H7 (cell line): Measurements from ENCODE around the gene PDE1A. TPM values are rescaled to one million over a fixed set of nuclear protein-coding genes. Genes with fewer than 3 reads are reported as not detected.

ENCODE experiments used
- DNase-seq: peaks from one replicate; pipeline ENCODE4 v3.0.0; 2012
- H3K27me3 ChIP-seq: 2 replicates; pipeline ENCODE4 v1.6.0; 2011; ENCODE audit warnings: mild to moderate bottlenecking, low read length; ENCODE audit not compliant: control insufficient read depth, insufficient read depth
- H3K36me3 ChIP-seq: replicated peaks from 2 replicates; pipeline ENCODE4 v1.5.1; 2011; ENCODE audit warnings: low read length; ENCODE audit not compliant: control insufficient read depth, insufficient read depth
- H3K4me3 ChIP-seq: 2 replicates; pipeline ENCODE4 v1.5.1; 2011; ENCODE audit warnings: low read depth, mild to moderate bottlenecking, control low read depth, low read length, moderate library complexity; ENCODE audit not compliant: insufficient read depth
- total RNA-seq: library from RNA; depleted of rRNA; stranded (reverse); fragments of >200 nt; shearing (Covaris generic); gene quantifications from 2 replicates; pipeline ENCODE4 v1.2.3, GENCODE V29; 2014; rRNA removed

The PDE1A gene
- total RNA-seq: 0.10 TPM in 1 of 2 replicates, not detected in the other

GRCh38 chr2:182426918-182427240, at the start of gene PDE1A:
PDE1A (minus strand) TSS chr2:182427036.
- H3K27me3 ChIP-seq: no peaks in the 10 kb centered on the region
- DNase-seq: no peak
- H3K4me3 ChIP-seq: no peak within 1 kb of the TSS
- no peaks in the 10 kb centered on the region for H3K36me3 ChIP-seq

- no peaks in the 10 kb centered on the region for H3K36me3 ChIP-seq
- DNase-seq: no peak
- H3K27me3 ChIP-seq: no peaks in the 10 kb centered on the region
- no peak overlapping the region for H3K4me3 ChIP-seq
Measured at GRCh38 chr2:182473635-182474034, 46.8 kb upstream of the PDE1A start.

GRCh38 chr2:182463760-182464159, 36.9 kb upstream of the PDE1A start:
- DNase-seq: no peak
- Histone ChIP-seq H3K36me3 (no peaks in the 10 kb centered on the region), H3K27me3 (no peaks in the 10 kb centered on the region), H3K4me3 (no peak overlapping the region)

- H3K36me3 ChIP-seq: no peaks in the 10 kb centered on the region
- no peak for DNase-seq
- no peak overlapping the region for H3K4me3 ChIP-seq
- no peaks in the 10 kb centered on the region for H3K27me3 ChIP-seq
Measured at GRCh38 chr2:182456784-182457183, 29.9 kb upstream of the PDE1A start.

GRCh38 chr2:182452456-182452990, 25.7 kb upstream of the PDE1A start:
- Histone ChIP-seq H3K4me3 (no peak overlapping the region), H3K36me3 (no peaks in the 10 kb centered on the region), H3K27me3 (no peaks in the 10 kb centered on the region)
- no peak for DNase-seq

- no peak for DNase-seq
- no peak overlapping the region for H3K4me3 ChIP-seq
- H3K27me3 ChIP-seq: no peaks in the 10 kb centered on the region
- H3K36me3 ChIP-seq: no peaks in the 10 kb centered on the region
Measured at GRCh38 chr2:182448371-182448770, 21.5 kb upstream of the PDE1A start.

GRCh38 chr2:182447863-182448262, 21.0 kb upstream of the PDE1A start:
- DNase-seq: no peak
- Histone ChIP-seq H3K27me3 (no peaks in the 10 kb centered on the region), H3K4me3 (no peak overlapping the region), H3K36me3 (no peaks in the 10 kb centered on the region)

GRCh38 chr2:182447163-182447562, 20.3 kb upstream of the PDE1A start:
- Histone ChIP-seq H3K4me3 (no peak overlapping the region), H3K27me3 (no peaks in the 10 kb centered on the region), H3K36me3 (no peaks in the 10 kb centered on the region)
- DNase-seq: no peak

GRCh38 chr2:182446087-182446486, 19.3 kb upstream of the PDE1A start:
- Histone ChIP-seq H3K36me3 (no peaks in the 10 kb centered on the region), H3K4me3 (no peak overlapping the region), H3K27me3 (no peaks in the 10 kb centered on the region)
- DNase-seq: no peak

GRCh38 chr2:182445391-182445965, 18.6 kb upstream of the PDE1A start:
- no peaks in the 10 kb centered on the region for H3K27me3 ChIP-seq
- DNase-seq: no peak
- no peaks in the 10 kb centered on the region for H3K36me3 ChIP-seq
- H3K4me3 ChIP-seq: no peak overlapping the region

GRCh38 chr2:182444806-182445205, 18.0 kb upstream of the PDE1A start:
- Histone ChIP-seq H3K36me3 (no peaks in the 10 kb centered on the region), H3K27me3 (no peaks in the 10 kb centered on the region), H3K4me3 (no peak overlapping the region)
- DNase-seq: no peak

- no peak overlapping the region for H3K4me3 ChIP-seq
- no peaks in the 10 kb centered on the region for H3K27me3 ChIP-seq
- no peaks in the 10 kb centered on the region for H3K36me3 ChIP-seq
- no peak for DNase-seq
Measured at GRCh38 chr2:182444170-182444569, 17.3 kb upstream of the PDE1A start.

- no peak overlapping the region for H3K4me3 ChIP-seq
- no peaks in the 10 kb centered on the region for H3K27me3 ChIP-seq
- H3K36me3 ChIP-seq: no peaks in the 10 kb centered on the region
- no peak for DNase-seq
Measured at GRCh38 chr2:182436252-182436651, 9.4 kb upstream of the PDE1A start.

- no peak for DNase-seq
- Histone ChIP-seq H3K4me3 (no peak overlapping the region), H3K27me3 (no peaks in the 10 kb centered on the region), H3K36me3 (no peaks in the 10 kb centered on the region)
Measured at GRCh38 chr2:182435754-182436153, 8.9 kb upstream of the PDE1A start.

- Histone ChIP-seq H3K36me3 (no peaks in the 10 kb centered on the region), H3K4me3 (no peak overlapping the region), H3K27me3 (no peaks in the 10 kb centered on the region)
- no peak for DNase-seq
Measured at GRCh38 chr2:182432051-182432450, 5.2 kb upstream of the PDE1A start.

GRCh38 chr2:182428476-182428875, 1.6 kb upstream of the PDE1A start:
- Histone ChIP-seq H3K4me3 (no peak overlapping the region), H3K36me3 (no peaks in the 10 kb centered on the region), H3K27me3 (no peaks in the 10 kb centered on the region)
- DNase-seq: no peak
